ENCODE results near the gene BUD23.

The BUD23 gene

DNA sequence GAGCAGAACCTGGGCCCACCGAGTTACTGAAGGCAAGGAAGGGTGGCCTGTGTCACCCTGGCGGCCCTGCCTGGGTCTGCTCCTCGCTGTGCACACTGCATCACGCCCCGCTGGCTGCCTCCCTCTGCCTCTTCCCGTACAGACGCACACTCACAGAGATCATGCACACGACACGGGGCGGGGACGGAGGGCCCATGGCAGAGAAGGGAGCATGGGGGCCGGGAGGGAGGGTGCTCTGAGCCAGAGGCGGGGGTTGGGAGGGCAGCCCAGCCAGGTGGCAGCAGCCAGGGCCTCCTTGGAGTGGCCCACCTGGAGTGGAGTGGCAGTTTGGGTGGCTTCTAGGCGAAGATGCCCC is 16.6 kb downstream of the BUD23 start:
- Histone ChIP-seq H2BK15ac (replicated peaks; ENCODE audit: low read depth) (no peak overlapping the region), H3K27me3 (ENCODE audit: insufficient read depth, low read length, poor library complexity) (no peaks in the 10 kb centered on the region), H3K4me2 (ENCODE audit: low read length) (no peak overlapping the region), H3K9ac (ENCODE audit: low read length) (no peak overlapping the region), H3K4me3 (ENCODE audit: low read length) (no peak overlapping the region), H3K27ac (ENCODE audit: low read depth, low read length) (no peak overlapping the region), H2BK5ac (ENCODE audit: low read length) (no peak overlapping the region), H2AK5ac (ENCODE audit: low read length) (no peak overlapping the region), H3K23ac (ENCODE audit: low read length) (no peak overlapping the region), H2BK120ac (ENCODE audit: low read depth, low read length) (no peak overlapping the region), H4K8ac (ENCODE audit: low read depth, low read length) (no peak overlapping the region), H3K79me1 (ENCODE audit: low read length) (no peaks in the 10 kb centered on the region), H3K4ac (ENCODE audit: low read depth, low read length) (no peak overlapping the region), H3K36me3 (ENCODE audit: control insufficient read depth, insufficient read depth, low read length) (peaks cover 9% of the 10 kb centered on the region), H3K18ac (ENCODE audit: low read length) (no peak overlapping the region), H4K5ac (ENCODE audit: low read length) (no peak overlapping the region), H3K79me2 (ENCODE audit: control insufficient read depth, insufficient read depth, low read length) (no peaks in the 10 kb centered on the region), H3K56ac (ENCODE audit: low read length) (no peak overlapping the region), H3K4me1 (ENCODE audit: control insufficient read depth, low read depth, low read length) (no peaks in the 10 kb centered on the region)
- no peak for DNase-seq
- WGBS (ENCODE audit: extremely low coverage, insufficient coverage, low lambda C conversion rate), result no CpG with 5 or more reads among the region's 14 CpGs

DNA sequence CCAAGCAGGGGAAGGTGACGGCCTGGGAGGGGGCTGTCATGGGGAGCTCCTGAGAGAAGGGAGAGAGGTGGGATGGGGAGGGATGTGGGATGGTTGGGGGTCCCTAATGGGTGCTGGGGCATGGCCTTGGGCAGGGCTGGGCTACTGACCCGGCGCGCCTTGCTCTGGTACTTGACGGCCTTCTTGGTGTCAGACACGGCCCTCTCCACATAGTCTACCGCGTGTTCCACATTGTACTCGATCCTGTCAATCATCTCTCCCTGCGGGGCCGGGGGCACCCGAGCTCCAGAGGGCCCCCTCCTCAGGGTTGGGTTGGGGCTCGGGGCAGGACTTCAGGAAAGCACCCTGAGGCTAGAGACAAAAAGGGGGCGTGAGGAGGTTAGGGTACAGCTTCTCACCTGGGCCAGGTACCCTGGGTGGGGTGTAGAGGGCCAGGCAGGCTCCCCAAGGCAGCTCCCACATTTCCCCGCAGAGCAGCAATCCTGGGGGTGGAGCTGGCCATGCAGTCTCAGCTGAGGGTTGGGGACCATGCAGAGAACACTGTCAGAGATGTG is 17.3 kb downstream of the BUD23 start:
- WGBS (ENCODE audit: extremely low coverage, insufficient coverage, low lambda C conversion rate), result no CpG with 5 or more reads among the region's 15 CpGs
- no peak overlapping the region for H3K23ac ChIP-seq (ENCODE audit: low read length)

DNA sequence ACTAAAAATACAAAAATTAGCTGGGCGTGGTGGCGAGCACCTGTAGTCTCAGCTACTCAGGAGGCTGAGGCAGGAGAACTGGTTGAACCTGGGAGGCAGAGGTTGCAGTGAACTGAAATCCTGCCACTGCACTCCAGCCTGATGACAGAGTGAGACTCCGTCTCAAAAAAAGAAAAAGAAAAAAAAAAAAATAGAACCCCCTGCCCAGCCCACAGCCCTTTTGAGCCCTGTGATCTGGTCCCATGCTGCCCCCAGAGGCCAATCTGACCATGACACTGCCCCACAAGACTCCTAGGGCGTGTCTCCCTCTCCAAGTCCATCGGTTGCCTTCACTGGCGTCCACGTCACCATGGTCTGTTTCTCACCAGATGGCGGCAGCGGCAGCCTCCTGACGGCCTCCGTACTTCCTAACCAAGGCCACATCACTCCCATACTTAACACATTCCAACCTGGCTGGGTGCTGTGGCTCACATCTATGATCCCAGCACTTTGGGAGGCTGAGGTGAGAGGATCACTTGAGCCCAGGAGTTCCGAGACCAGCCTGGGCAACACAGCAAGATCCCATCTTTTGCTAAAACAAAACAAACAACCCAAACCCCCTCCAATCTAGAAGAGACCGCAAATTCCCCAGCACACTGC is 18.1 kb downstream of the BUD23 start:
- H3K79me2 ChIP-seq (ENCODE audit: control insufficient read depth, insufficient read depth, low read length), result no peaks in the 10 kb centered on the region
- H3K4ac ChIP-seq (ENCODE audit: low read depth, low read length), result no peak overlapping the region
- no peak overlapping the region for H4K8ac ChIP-seq (ENCODE audit: low read depth, low read length)
- no CpG with 5 or more reads among the region's 13 CpGs for WGBS (ENCODE audit: extremely low coverage, insufficient coverage, low lambda C conversion rate)
- no peak overlapping the region for H3K4me3 ChIP-seq (ENCODE audit: low read length)
- no peak overlapping the region for H3K27ac ChIP-seq (ENCODE audit: low read depth, low read length)
- H3K36me3 ChIP-seq (ENCODE audit: control insufficient read depth, insufficient read depth, low read length), result peaks cover 6% of the 10 kb centered on the region
- no peak overlapping the region for H4K5ac ChIP-seq (ENCODE audit: low read length)
- no peak overlapping the region for H2BK120ac ChIP-seq (ENCODE audit: low read depth, low read length)
- no peaks in the 10 kb centered on the region for H3K27me3 ChIP-seq (ENCODE audit: insufficient read depth, low read length, poor library complexity)
- H3K79me1 ChIP-seq (ENCODE audit: low read length), result no peaks in the 10 kb centered on the region
- no peak overlapping the region for H3K9ac ChIP-seq (ENCODE audit: low read length)
- no peak overlapping the region for H2AK5ac ChIP-seq (ENCODE audit: low read length)
- no peaks in the 10 kb centered on the region for H3K4me1 ChIP-seq (ENCODE audit: control insufficient read depth, low read depth, low read length)
- H3K23ac ChIP-seq (ENCODE audit: low read length), result no peak overlapping the region
- H3K4me2 ChIP-seq (ENCODE audit: low read length), result no peak overlapping the region
- H3K56ac ChIP-seq (ENCODE audit: low read length), result no peak overlapping the region
- no peak overlapping the region for H2BK5ac ChIP-seq (ENCODE audit: low read length)
- H3K18ac ChIP-seq (ENCODE audit: low read length), result no peak overlapping the region
- DNase-seq, result peak; percentile 95
- no peak overlapping the region for H2BK15ac ChIP-seq (replicated peaks; ENCODE audit: low read depth)

More for the DNA sequence above, 17.3 kb downstream of the BUD23 start:
- H3K36me3 ChIP-seq (ENCODE audit: control insufficient read depth, insufficient read depth, low read length), result peaks cover 8% of the 10 kb centered on the region
- no peak overlapping the region for H3K27ac ChIP-seq (ENCODE audit: low read depth, low read length)
- H2BK15ac ChIP-seq (replicated peaks; ENCODE audit: low read depth), result no peak overlapping the region
- H3K56ac ChIP-seq (ENCODE audit: low read length), result no peak overlapping the region
- H2BK5ac ChIP-seq (ENCODE audit: low read length), result no peak overlapping the region
- no peak overlapping the region for H4K8ac ChIP-seq (ENCODE audit: low read depth, low read length)
- H3K79me1 ChIP-seq (ENCODE audit: low read length), result no peaks in the 10 kb centered on the region
- H3K79me2 ChIP-seq (ENCODE audit: control insufficient read depth, insufficient read depth, low read length), result no peaks in the 10 kb centered on the region
- no peak overlapping the region for H2AK5ac ChIP-seq (ENCODE audit: low read length)
- H3K4ac ChIP-seq (ENCODE audit: low read depth, low read length), result no peak overlapping the region
- no peaks in the 10 kb centered on the region for H3K27me3 ChIP-seq (ENCODE audit: insufficient read depth, low read length, poor library complexity)
- H3K4me3 ChIP-seq (ENCODE audit: low read length), result no peak overlapping the region
- H4K5ac ChIP-seq (ENCODE audit: low read length), result no peak overlapping the region
- H3K9ac ChIP-seq (ENCODE audit: low read length), result no peak overlapping the region
- no peak for DNase-seq
- H2BK120ac ChIP-seq (ENCODE audit: low read depth, low read length), result no peak overlapping the region
- H3K4me2 ChIP-seq (ENCODE audit: low read length), result no peak overlapping the region
- no peaks in the 10 kb centered on the region for H3K4me1 ChIP-seq (ENCODE audit: control insufficient read depth, low read depth, low read length)
- no peak overlapping the region for H3K18ac ChIP-seq (ENCODE audit: low read length)

DNA sequence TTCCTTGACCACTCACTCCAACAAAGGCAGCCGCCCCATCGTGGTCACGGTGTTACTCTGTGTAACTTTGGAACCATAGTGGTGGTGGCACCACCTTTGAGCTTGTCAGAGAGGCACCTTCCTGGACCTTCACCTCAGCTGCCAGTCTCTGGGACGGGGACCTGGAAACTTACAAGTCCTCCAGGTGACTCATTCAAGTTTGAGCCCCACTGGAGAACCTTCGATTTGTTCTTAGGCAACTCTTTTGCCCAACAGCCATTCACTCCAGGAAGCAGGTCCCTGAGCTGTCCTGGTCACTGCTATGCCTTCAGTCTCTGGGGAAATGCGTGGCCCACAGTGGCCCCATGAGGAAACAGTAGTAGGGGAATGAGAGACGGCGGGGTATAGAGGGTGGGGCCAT is 18.8 kb downstream of the BUD23 start:
- H2BK120ac ChIP-seq (ENCODE audit: low read depth, low read length), result no peak overlapping the region
- no peak overlapping the region for H3K56ac ChIP-seq (ENCODE audit: low read length)
- no peak overlapping the region for H3K4me3 ChIP-seq (ENCODE audit: low read length)
- H3K36me3 ChIP-seq (ENCODE audit: control insufficient read depth, insufficient read depth, low read length), result peaks cover 5% of the 10 kb centered on the region
- H3K79me1 ChIP-seq (ENCODE audit: low read length), result no peaks in the 10 kb centered on the region
- no peak overlapping the region for H4K5ac ChIP-seq (ENCODE audit: low read length)
- H2BK5ac ChIP-seq (ENCODE audit: low read length), result no peak overlapping the region
- H2BK15ac ChIP-seq (replicated peaks; ENCODE audit: low read depth), result no peak overlapping the region
- H3K27ac ChIP-seq (ENCODE audit: low read depth, low read length), result no peak overlapping the region
- no peak overlapping the region for H3K23ac ChIP-seq (ENCODE audit: low read length)
- no CpG with 5 or more reads among the region's 8 CpGs for WGBS (ENCODE audit: extremely low coverage, insufficient coverage, low lambda C conversion rate)
- no peak overlapping the region for H3K18ac ChIP-seq (ENCODE audit: low read length)
- no peak for DNase-seq
- H3K9ac ChIP-seq (ENCODE audit: low read length), result no peak overlapping the region
- H4K8ac ChIP-seq (ENCODE audit: low read depth, low read length), result no peak overlapping the region
- no peak overlapping the region for H3K4me2 ChIP-seq (ENCODE audit: low read length)
- H3K4me1 ChIP-seq (ENCODE audit: control insufficient read depth, low read depth, low read length), result no peaks in the 10 kb centered on the region
- no peaks in the 10 kb centered on the region for H3K79me2 ChIP-seq (ENCODE audit: control insufficient read depth, insufficient read depth, low read length)
- H2AK5ac ChIP-seq (ENCODE audit: low read length), result no peak overlapping the region
- no peak overlapping the region for H3K4ac ChIP-seq (ENCODE audit: low read depth, low read length)
- H3K27me3 ChIP-seq (ENCODE audit: insufficient read depth, low read length, poor library complexity), result no peaks in the 10 kb centered on the region

DNA sequence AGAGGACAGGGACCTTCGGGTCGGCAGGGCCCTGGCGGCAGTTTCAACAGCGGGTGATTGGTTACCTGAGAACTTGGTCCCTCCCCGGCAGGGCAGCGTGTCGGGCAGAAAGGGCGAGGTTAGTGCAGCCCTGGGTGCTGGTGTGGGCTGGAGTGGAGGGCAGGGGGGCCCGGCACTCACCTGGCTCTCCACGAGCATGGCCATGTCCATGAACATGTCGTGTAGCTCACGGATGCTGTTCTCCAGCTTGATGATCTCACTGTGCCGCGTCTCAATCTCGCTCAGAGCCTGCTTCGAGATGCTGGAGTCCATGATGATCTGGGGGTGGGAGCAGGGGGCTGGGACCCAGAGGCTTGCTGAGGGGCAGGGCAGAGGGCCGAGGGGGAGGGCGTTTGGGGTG is 19.3 kb downstream of the BUD23 start:
- Histone ChIP-seq H3K4me1 (ENCODE audit: control insufficient read depth, low read depth, low read length) (no peaks in the 10 kb centered on the region), H2BK15ac (replicated peaks; ENCODE audit: low read depth) (no peak overlapping the region), H3K79me1 (ENCODE audit: low read length) (no peaks in the 10 kb centered on the region), H2BK5ac (ENCODE audit: low read length) (no peak overlapping the region), H3K4me3 (ENCODE audit: low read length) (no peak overlapping the region), H2AK5ac (ENCODE audit: low read length) (no peak overlapping the region), H3K27ac (ENCODE audit: low read depth, low read length) (no peak overlapping the region), H3K36me3 (ENCODE audit: control insufficient read depth, insufficient read depth, low read length) (peaks cover 1% of the 10 kb centered on the region), H3K56ac (ENCODE audit: low read length) (no peak overlapping the region), H3K4ac (ENCODE audit: low read depth, low read length) (no peak overlapping the region), H2BK120ac (ENCODE audit: low read depth, low read length) (no peak overlapping the region), H3K27me3 (ENCODE audit: insufficient read depth, low read length, poor library complexity) (no peaks in the 10 kb centered on the region), H4K5ac (ENCODE audit: low read length) (no peak overlapping the region), H3K4me2 (ENCODE audit: low read length) (no peak overlapping the region), H3K18ac (ENCODE audit: low read length) (no peak overlapping the region), H3K23ac (ENCODE audit: low read length) (no peak overlapping the region), H4K8ac (ENCODE audit: low read depth, low read length) (no peak overlapping the region), H3K9ac (ENCODE audit: low read length) (no peak overlapping the region), H3K79me2 (ENCODE audit: control insufficient read depth, insufficient read depth, low read length) (no peaks in the 10 kb centered on the region)
- WGBS (ENCODE audit: extremely low coverage, insufficient coverage, low lambda C conversion rate), result no CpG with 5 or more reads among the region's 18 CpGs
- no peak for DNase-seq

DNA sequence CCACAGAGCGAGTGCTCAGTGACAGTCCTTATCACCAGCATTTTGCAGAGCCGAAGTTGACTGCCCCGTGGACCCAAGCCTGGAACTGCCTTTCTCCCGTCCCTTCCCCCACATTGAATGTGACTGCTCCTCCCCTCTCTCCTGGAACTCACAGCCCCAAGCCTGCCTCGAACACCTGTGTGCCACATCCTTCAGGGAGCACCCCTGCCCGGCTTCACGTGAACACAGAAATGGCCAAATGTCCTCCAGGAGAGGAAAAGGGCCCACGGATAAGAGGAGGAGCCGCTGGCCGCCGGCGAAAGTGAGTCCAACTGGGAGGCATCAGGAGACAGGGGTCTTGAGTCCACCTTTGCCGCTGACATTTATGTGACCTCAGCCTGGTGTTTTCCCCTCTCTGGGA is 19.8 kb downstream of the BUD23 start:
- no peak overlapping the region for H2BK15ac ChIP-seq (replicated peaks; ENCODE audit: low read depth)
- no peak overlapping the region for H4K5ac ChIP-seq (ENCODE audit: low read length)
- H3K4me3 ChIP-seq (ENCODE audit: low read length), result no peak overlapping the region
- peaks cover 1% of the 10 kb centered on the region for H3K36me3 ChIP-seq (ENCODE audit: control insufficient read depth, insufficient read depth, low read length)
- no peaks in the 10 kb centered on the region for H3K79me2 ChIP-seq (ENCODE audit: control insufficient read depth, insufficient read depth, low read length)
- H3K27ac ChIP-seq (ENCODE audit: low read depth, low read length), result no peak overlapping the region
- no peak overlapping the region for H2BK120ac ChIP-seq (ENCODE audit: low read depth, low read length)
- peak overlapping the region; percentile 18 for H3K9ac ChIP-seq (ENCODE audit: low read length)
- no peaks in the 10 kb centered on the region for H3K4me1 ChIP-seq (ENCODE audit: control insufficient read depth, low read depth, low read length)
- no peak overlapping the region for H3K4me2 ChIP-seq (ENCODE audit: low read length)
- no peaks in the 10 kb centered on the region for H3K79me1 ChIP-seq (ENCODE audit: low read length)
- no CpG with 5 or more reads among the region's 13 CpGs for WGBS (ENCODE audit: extremely low coverage, insufficient coverage, low lambda C conversion rate)
- DNase-seq, result no peak
- H3K4ac ChIP-seq (ENCODE audit: low read depth, low read length), result no peak overlapping the region
- H2BK5ac ChIP-seq (ENCODE audit: low read length), result no peak overlapping the region
- no peaks in the 10 kb centered on the region for H3K27me3 ChIP-seq (ENCODE audit: insufficient read depth, low read length, poor library complexity)
- no peak overlapping the region for H4K8ac ChIP-seq (ENCODE audit: low read depth, low read length)
- no peak overlapping the region for H3K18ac ChIP-seq (ENCODE audit: low read length)
- H3K23ac ChIP-seq (ENCODE audit: low read length), result no peak overlapping the region
- no peak overlapping the region for H2AK5ac ChIP-seq (ENCODE audit: low read length)
- H3K56ac ChIP-seq (ENCODE audit: low read length), result no peak overlapping the region

All from mesendoderm (in vitro differentiated cells).